GM19043 (cell line): ENCODE measurements around the gene KRTAP19-1.

Experiments
- ATAC-seq: cut with Tn5 transposase; IDR thresholded peaks from one replicate; pipeline ENCODE4 v1.9.1; 2021; ENCODE audit warnings: low read depth; ENCODE audit not compliant: unreplicated experiment

The KRTAP19-1 gene

GRCh38 chr21:30434033-30434631, 46.0 kb downstream of the KRTAP19-1 start:
- no peak for ATAC-seq

- ATAC-seq, result no peak
Measured at GRCh38 chr21:30430170-30430655, 50.0 kb downstream of the KRTAP19-1 start, which contains the start of gene KRTAP13-4. Gene KRTAP13-4 (plus strand): TSS chr21:30430220. CDS start chr21:30430276, 56 bp downstream.
